Measurements from ENCODE around the gene YEATS2. TPM values are rescaled to one million over a fixed set of nuclear protein-coding genes. Genes with fewer than 3 reads are reported as not detected.

The YEATS2 gene
- polyA plus RNA-seq, 3 donors = 4.2 to 33.0 (median 5.0) TPM

- no peak for DNase-seq
- H3K4me1 Mint-ChIP-seq = no peaks in the 10 kb centered on the region
- Histone ChIP-seq H3K27me3 (ENCODE audit: control insufficient read depth in 2 of 2, insufficient read depth in 2 of 2, low read length in 2 of 2) (no peaks in the 10 kb centered on the region), H3K9ac (ENCODE audit: insufficient read depth, low read length, poor library complexity, severe bottlenecking) (no peak overlapping the region), H3K9me3 (replicated peaks in 1 of 2; ENCODE audit: control insufficient read depth in 1 of 2, insufficient read depth in 1 of 2, low read length in 2 of 2) (no peaks in the 10 kb centered on the region), H3K4me1 (ENCODE audit: control insufficient read depth in 1 of 2, insufficient read depth in 2 of 2, low read length in 2 of 2) (no peaks in the 10 kb centered on the region), H3K27ac (ENCODE audit: low read depth in 1 of 2, low read length in 2 of 2) (no peak overlapping the region), H2AFZ (ENCODE audit: insufficient read depth, low read depth, low read length, poor library complexity, severe bottlenecking) (no peak overlapping the region), H4K20me1 (ENCODE audit: insufficient read depth, low read length) (peaks cover 4% of the 10 kb centered on the region), H3K4me3 (replicated peaks in 1 of 3; ENCODE audit: low read depth in 2 of 3, low read length in 3 of 3) (no peak overlapping the region), H3K36me3 (replicated peaks in 1 of 2; ENCODE audit: control insufficient read depth in 1 of 2, insufficient read depth in 2 of 2, low read length in 2 of 2) (peaks cover 75 to 82% of the 10 kb centered on the region in 2 donors), H3K4me2 (replicated peaks; ENCODE audit: extremely low read depth, low read length, poor library complexity, severe bottlenecking) (no peak overlapping the region), H3K79me2 (ENCODE audit: insufficient read depth, low read length) (no peaks in the 10 kb centered on the region)
- no peaks in the 10 kb centered on the region for H3K9me3 Mint-ChIP-seq
- intact Hi-C loops (cut with micrococcal nuclease) = no loop called here
- peak overlapping the region in 2 of 7 donors; percentile 39 to 46 for H3K27ac Mint-ChIP-seq
- no peak for TF ChIP-seq CTCF (IDR thresholded peaks at IDR 0.05)
- no peak overlapping the region for H3K4me3 Mint-ChIP-seq
- no peaks in the 10 kb centered on the region for H3K27me3 Mint-ChIP-seq (ENCODE audit: low read depth in 3 of 3)
- H3K36me3 Mint-ChIP-seq = peaks cover 69 to 95% of the 10 kb centered on the region in 2 donors
- WGBS (ENCODE audit: insufficient coverage) = 100% methylated on average over 3 of the region's 5 CpGs
Measured at GRCh38 chr3:183799461-183799860, 101.9 kb downstream of the YEATS2 start.

- Histone ChIP-seq H3K79me2 (ENCODE audit: insufficient read depth, low read length) (no peaks in the 10 kb centered on the region), H3K9me3 (replicated peaks in 1 of 2; ENCODE audit: control insufficient read depth in 1 of 2, insufficient read depth in 1 of 2, low read length in 2 of 2) (no peaks in the 10 kb centered on the region), H3K4me1 (ENCODE audit: control insufficient read depth in 1 of 2, insufficient read depth in 2 of 2, low read length in 2 of 2) (no peaks in the 10 kb centered on the region), H4K20me1 (ENCODE audit: insufficient read depth, low read length) (peaks cover 3% of the 10 kb centered on the region), H2AFZ (ENCODE audit: insufficient read depth, low read depth, low read length, poor library complexity, severe bottlenecking) (no peak overlapping the region), H3K4me2 (replicated peaks; ENCODE audit: extremely low read depth, low read length, poor library complexity, severe bottlenecking) (no peak overlapping the region), H3K27me3 (ENCODE audit: control insufficient read depth in 2 of 2, insufficient read depth in 2 of 2, low read length in 2 of 2) (no peaks in the 10 kb centered on the region), H3K4me3 (replicated peaks in 1 of 3; ENCODE audit: low read depth in 2 of 3, low read length in 3 of 3) (no peak overlapping the region), H3K9ac (ENCODE audit: insufficient read depth, low read length, poor library complexity, severe bottlenecking) (no peak overlapping the region), H3K36me3 (replicated peaks in 1 of 2; ENCODE audit: control insufficient read depth in 1 of 2, insufficient read depth in 2 of 2, low read length in 2 of 2) (peaks cover 79 to 85% of the 10 kb centered on the region in 2 donors), H3K27ac (ENCODE audit: low read depth in 1 of 2, low read length in 2 of 2) (no peak overlapping the region)
- Mint-ChIP-seq H3K4me1 (no peaks in the 10 kb centered on the region), H3K27ac (peak overlapping the region in 1 of 7 donors; percentile 74), H3K4me3 (no peak overlapping the region), H3K36me3 (peaks cover 75 to 95% of the 10 kb centered on the region in 2 donors), H3K9me3 (no peaks in the 10 kb centered on the region), H3K27me3 (ENCODE audit: low read depth in 3 of 3) (no peaks in the 10 kb centered on the region)
- DNase-seq = no peak
- TF ChIP-seq CTCF (IDR thresholded peaks at IDR 0.05) = no peak
- intact Hi-C loops (cut with micrococcal nuclease) = no loop called here
- WGBS (ENCODE audit: insufficient coverage) = 93% methylated on average over 6 of the region's 8 CpGs
Measured at GRCh38 chr3:183800243-183800863, 102.8 kb downstream of the YEATS2 start.
